Measurements from ENCODE around the gene TMPRSS9.

DNA sequence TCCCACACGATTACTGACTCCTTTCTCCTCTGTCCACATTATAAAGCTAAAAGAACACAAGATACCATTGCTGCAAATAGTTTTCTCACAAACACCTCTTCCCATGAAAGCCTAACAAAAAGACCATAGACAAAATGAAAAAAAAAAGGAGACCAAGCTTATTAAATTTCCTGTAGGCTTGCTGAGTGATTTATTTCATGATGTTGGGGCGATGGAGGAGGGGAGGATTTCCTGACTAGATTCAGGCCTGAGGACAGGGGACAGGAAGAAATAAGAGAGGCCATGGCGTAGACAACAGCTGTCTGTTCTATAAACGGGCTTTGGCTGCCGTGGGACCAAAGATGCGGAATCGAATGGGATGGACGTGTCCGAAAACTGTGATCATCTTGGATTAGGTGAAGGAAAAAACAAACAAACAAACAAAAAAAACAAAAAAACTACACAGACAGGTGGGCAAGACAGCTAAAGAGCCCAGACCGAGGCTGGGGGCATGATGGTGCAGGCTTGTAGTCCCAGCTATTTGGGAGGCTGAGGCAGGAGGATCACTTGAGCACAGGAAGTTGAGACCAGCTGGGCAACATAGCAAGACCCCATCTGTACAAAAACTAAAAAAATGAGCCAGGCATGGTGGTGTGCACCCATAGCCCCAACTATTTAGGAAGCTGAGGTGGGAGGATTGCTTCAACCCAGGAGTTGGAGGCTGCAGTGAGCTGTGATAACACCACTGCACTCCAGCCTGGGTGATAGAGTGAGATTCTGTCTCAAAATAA is 5.3 kb downstream of the TMPRSS9 start:
- TF ChIP-seq, protein P1, sequence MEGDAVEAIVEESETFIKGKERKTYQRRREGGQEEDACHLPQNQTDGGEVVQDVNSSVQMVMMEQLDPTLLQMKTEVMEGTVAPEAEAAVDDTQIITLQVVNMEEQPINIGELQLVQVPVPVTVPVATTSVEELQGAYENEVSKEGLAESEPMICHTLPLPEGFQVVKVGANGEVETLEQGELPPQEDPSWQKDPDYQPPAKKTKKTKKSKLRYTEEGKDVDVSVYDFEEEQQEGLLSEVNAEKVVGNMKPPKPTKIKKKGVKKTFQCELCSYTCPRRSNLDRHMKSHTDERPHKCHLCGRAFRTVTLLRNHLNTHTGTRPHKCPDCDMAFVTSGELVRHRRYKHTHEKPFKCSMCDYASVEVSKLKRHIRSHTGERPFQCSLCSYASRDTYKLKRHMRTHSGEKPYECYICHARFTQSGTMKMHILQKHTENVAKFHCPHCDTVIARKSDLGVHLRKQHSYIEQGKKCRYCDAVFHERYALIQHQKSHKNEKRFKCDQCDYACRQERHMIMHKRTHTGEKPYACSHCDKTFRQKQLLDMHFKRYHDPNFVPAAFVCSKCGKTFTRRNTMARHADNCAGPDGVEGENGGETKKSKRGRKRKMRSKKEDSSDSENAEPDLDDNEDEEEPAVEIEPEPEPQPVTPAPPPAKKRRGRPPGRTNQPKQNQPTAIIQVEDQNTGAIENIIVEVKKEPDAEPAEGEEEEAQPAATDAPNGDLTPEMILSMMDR (IDR thresholded peaks at IDR 0.05 in 8 of 11, conservative IDR thresholded peaks at IDR 0.05 in 3 of 11) = no peak
- no peak for TF ChIP-seq POLR2AphosphoS5 (IDR thresholded peaks at IDR 0.05)
